Measurements from ENCODE around the gene SLC4A1AP.
A peak's percentile ranks its signal among the peaks of the same experiment; 100 is the strongest.
"Not testable (repeated sequence)": the region's sequence is repeated elsewhere in the genome, so short reads cannot be mapped to it uniquely, and the experiment has no call there.

The SLC4A1AP gene

DNA sequence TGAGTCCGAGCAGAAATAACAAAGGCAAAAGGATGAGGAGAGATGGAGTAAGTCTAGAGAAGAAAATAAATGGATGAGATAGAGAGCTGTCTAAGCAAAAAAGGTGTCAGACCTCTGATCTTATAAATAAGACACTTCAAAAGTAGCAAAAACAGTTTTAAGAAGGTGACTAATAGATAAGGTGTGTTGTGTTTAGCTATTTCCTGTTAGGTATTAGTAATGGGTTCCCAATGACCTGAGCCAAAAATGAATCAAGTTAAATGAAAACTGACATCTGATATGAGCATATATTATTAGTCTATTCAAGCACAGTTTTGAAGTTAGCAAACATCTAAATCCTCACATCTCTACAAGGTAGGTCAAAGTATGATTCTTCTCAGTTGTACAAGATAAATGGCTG, 10.9 kb upstream of the SLC4A1AP start:
- DNase-seq, result no peak

DNA sequence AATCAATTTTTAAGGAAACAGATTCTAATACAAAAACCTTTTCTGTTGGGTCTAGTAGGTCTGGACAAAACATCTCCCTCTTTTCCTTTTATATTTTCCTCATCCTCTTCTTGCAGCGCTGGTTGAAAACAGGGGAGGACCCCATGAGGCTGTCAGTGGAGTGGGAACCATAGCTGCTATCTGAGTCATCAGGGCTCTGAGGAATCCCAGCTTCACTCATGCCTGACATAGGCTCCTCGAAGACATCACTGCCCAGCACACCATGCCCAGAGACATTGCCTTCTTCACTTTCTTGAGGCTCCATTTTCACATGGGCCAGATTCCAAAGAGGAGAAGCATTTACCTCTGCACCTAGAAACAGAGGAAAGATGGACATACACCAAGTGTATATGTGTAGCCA, 10.3 kb upstream of the SLC4A1AP start:
- no peak for DNase-seq

DNA sequence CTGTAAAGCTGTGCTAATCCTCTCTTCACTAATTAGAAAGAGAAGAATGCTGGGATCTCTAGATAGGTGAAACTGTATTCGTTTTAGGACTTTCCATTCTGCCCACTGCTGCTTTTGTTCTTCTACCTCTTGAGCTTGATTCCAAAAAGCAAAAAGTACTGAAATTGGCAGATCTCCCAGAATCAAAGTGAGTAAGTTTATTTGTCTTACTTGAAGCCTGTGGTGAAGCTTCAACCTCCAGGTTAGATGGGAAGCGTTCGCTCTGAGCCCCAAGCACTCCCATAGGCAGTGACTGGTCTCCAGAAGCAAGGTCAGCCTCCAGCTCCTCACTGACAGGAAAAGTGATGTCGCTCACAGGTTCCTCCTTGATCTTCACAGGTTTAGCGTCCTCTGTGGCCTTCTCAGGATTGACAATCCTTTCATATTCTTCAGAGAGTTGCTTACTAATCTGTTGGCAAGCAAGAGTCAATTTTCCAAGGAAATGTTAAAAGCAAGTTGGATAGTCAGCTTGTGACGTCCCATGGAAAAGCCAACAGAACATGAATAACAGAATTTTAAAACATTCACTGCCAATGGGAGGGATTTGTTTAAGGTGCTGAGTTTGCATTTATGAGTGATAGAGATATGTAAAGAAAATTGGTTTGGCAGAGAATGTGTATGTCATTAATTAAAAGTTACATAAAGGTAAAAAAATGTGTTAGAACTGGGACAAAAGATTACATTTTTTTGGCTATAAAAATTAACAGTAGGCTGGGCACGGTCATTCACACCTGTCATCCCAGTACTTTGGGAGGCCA, 8.3 kb upstream of the SLC4A1AP start:
- DNase-seq, result peak; percentile 20

DNA sequence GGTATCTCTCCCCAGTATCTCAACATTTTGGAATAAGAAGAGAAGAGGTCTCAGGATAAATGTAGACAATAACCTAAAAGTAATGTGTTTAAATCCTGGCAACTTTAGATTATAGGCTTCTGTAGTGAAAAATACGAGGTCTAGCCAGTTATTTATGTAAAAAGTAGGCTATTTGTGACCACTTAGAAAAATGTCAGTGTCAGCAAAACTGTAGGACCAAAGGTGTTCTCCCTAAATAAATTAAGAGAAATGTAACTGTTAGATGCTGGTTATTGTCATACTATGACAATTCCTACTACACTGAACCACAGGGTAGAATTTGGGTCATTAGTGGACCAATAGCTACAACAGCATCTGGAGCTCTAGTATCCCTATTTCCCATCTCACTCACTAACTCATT, 2.3 kb upstream of the SLC4A1AP start:
- DNase-seq, result no peak

DNA sequence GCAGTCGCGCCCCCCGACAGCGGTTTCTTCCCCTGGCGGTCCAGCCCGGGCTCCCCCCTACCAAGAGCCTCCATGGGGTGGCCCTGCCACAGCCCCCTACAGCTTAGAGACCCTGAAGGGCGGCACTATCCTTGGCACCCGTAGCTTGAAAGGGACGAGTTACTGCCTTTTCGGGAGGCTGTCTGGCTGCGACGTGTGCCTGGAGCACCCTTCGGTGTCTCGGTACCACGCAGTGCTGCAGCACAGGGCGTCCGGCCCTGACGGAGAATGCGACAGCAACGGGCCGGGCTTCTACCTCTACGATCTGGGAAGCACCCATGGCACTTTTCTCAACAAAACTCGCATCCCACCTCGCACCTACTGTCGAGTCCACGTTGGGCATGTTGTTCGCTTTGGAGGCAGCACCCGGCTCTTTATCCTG, 475 bp downstream of the SLC4A1AP start:
- DNase-seq, result no peak

DNA sequence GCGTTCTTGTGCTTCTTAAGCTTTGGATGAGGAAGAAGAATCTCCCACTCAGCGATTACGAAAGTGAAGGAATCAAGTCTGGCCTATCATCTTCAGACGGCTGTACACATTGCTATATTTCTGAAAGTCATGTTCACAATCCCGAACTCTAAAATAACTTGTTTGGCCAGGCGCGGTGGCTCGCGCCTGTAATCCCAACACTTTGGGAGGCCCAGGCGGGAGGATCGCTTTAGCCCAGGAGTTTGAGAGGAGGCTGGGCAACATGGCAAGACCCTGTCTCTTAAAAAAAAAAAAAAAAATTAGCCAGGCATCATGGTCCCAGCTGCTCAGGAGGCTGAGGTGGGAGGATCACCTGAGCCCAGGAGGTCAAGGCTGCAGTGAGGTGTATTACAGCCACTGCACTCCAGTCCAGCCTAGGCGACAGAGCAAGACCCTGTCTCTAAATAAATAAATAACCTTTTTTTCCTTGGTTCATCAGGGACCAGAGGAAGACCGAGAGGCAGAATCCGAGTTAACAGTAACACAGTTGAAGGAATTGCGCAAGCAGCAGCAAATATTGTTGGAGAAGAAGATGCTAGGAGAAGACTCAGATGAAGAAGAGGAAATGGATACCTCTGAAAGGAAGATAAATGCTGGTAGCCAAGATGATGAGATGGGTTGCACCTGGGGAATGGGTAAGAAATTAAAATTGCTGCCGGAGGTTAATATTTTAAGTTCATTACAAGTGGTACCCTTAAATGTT, 1.1 kb downstream of the SLC4A1AP start:
- no peak for DNase-seq

DNA sequence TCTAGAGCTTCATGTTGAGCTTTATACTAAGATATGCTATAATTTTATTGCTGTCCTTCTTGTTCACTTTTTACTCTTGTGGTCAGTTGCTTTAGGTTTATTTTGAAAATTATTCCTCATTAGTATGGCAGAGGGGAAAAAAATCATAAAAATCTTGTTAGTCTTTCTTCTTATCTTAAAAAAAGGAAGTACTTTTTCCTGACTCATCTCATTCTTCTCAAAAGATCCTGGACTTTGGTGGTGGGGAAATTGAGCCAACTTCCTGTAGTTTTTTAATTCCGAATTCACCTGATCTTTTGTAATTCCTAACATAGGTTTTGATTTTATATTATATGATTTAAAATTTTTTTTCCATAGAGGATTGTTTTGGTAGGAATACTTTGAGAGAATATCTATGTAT, 3.8 kb downstream of the SLC4A1AP start:
- no peak for DNase-seq

DNA sequence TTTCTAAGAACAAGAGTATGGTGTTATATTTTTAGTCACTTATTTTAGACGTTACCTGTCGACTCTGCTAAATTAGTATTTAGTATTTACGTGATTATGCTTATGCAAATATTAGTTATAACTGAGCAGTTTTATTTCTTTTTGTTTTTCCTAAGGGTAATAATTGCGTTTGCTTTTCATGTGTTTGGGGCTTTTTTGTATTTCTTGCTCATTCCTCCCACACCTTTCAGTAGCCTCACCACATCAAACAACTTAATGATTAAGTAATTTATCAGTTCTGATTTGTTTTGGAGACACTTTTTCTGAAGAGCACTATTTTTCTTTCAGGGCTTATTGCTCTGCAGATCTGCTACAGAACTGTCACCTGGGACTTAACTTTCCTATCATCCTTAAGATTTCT, 7.5 kb downstream of the SLC4A1AP start:
- no peak for DNase-seq

DNA sequence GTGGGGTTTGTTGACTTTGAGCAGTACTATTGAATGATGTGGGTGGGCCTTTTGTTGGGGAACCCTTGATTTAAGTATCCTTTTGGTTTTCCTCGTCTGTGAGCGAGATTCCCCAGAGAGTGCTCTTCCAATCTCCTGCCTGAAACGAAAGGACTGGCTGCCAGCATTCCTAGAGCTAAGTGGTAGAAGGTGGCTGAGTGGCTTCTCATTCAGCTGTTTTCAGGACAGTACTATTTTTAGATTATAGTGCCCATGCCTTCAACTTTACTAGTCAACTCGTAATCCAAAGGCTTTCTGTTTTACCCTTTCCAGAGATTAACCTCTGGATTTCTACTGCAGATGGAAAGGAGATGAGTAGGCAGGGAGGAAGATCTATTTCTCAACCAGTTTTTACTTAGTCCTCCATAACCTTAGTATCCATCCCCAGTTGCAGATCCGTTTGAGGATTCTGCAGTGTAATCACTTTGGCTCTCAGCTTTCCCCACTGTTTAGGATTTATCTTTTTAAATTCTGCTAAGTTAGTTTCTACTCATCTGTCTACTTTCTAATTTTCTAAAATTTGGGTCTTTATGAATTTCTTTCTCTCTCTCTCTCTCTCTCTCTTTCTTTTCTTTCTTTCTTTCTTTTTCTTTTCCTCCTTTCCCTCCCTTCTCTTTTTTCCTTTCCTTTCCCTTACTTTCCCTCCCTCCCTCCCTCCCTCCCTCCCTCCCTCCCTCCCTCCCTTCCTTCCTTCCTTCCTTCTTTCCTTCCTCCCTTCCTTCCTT, 9.2 kb downstream of the SLC4A1AP start:
- DNase-seq, result no peak

DNA sequence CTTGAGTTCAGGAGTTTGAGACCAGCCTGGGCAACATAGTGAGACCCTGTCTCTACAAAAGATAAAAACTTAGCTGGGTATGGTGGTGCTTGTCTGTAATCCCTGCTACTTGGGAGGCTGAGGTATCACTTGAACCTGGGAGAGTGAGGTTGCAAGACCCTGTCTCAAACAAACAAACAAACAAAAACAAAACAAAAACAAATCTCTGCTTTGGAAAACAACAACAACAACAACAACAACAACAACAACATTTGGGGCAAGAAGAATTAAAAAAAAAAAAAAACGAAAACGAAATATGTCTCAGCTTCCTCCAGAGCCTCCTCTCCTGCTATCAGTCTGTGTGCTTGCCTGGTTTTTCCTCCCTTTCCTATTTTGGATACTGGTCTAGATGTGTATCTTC, 16.9 kb downstream of the SLC4A1AP start:
- no peak for DNase-seq

DNA sequence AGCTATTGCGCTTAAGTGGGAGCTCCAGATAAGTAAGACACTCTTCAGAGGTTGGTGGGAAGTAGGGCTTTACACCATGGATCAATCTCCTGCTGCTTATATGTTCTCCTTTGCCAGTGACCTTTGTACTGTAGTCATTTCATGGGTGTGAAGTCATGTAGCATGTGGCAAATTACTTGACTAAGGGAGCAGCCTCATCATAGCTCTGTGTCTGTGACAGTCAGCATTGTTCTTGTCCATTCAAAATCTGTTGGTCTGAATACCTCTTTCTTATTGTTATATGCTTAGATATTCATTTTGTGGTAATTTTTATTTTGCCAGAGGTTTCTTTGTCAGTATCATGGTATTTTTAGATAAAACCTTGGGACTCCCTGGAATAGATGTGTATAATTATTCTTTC, 18.2 kb downstream of the SLC4A1AP start:
- peak; percentile 54 for DNase-seq

DNA sequence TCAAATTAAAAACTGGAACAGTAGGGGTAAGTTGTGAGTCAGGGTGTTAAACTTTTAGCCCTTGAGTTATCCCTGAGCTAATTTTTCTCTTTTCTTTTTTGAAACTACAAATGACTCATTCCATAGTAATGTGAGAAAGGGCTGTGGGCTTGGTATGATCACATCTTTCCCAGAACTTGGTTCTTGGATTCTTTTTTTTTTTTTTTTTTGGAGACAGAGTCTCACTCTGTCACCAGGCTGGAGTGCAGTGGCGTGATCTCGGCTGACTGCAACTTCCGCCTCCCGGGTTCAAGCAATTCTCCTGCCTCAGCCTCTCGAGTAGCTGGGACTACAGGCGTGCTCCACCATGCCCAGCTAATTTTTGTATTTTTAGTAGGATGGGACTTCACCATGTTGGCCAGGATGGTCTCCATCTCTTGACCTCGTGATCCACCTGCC, 18.7 kb downstream of the SLC4A1AP start:
- DNase-seq, result peak; percentile 93

DNA sequence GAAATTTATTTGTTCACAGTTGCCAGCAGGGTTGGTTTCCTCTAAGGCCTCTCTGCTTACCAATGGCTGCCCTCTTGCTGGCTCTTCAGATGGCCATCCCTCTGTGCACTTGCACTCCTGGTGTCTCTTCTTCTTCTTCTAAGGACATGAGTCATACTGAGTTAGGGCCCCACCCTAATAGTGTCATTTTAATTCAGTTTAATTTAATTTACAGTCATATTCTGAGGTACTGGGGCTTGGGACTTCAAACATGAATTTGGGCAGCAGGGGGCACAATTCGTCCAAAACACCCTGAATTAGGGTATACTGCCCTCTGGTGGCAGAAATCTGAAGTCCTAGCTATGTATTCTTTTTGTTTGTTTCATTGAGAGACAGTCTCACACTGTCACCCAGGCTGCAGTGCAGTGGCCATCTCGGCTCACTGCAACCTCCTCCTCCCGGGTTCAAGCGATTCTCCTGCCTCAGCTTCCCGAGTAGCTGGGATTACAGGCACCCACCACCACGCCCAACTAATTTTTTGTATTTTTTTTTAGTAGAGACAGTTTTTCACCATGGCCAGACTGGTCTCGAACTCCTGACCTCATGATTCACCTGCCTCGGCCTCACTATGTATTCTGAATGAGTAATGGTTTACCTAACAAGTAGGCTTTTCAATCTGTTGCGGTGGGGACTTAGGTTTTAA, 19.8 kb downstream of the SLC4A1AP start:
- peak; percentile 78 for DNase-seq

DNA sequence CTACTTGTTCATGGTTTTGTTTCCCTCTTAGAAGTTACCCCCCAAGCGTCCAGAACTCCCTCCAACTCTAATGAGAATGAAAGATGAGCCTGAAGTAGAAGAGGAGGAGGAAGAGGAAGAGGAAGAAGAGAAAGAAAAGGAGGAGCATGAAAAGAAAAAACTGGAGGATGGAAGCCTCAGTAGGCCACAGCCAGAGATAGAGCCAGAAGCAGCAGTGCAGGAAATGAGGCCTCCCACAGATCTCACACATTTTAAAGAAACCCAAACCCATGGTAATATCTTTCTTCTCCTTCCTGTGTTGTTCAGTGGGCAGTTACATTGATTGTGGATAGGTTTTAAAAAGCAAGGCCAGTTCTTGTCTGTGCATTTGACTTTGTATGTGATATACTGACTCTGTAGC, 21.3 kb downstream of the SLC4A1AP start:
- DNase-seq, result not testable (repeated sequence)

DNA sequence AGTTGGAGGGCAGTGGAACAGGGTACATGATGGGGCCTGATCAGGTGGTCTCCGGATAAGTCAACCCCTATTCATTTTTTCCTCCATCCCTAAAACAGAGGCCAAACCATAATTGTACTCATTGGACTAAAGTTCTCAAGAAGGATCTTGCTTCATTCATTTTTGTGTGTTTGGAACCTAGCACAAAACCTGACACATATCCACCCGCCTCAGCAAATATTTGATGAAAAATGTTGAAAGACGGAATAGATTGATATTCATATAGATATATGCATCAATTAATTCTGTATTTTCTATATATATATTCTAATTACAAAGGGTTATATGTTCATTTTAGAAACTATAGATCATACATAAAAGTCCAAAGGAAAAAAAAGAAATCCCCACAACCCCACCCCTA, 21.9 kb downstream of the SLC4A1AP start:
- DNase-seq, result no peak

DNA sequence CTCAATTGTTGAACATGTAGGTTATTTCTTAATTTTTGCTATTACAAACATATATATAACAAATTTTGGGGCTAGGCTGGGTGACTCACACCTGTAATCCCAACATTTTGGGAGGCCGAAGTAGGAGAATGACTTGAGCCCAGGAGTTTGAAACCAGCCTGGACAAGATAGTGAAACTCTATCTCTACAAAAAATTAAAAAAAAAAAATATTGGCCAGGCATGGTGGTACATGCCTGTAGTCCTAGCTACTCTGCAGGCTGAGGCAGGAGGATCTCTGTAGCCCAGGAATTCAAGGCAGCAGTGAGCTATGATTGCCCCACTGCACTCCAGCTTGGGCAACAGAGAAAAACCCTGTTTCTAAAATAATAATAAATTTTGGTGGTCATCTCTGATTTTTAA, 23.5 kb downstream of the SLC4A1AP start:
- no peak for DNase-seq

DNA sequence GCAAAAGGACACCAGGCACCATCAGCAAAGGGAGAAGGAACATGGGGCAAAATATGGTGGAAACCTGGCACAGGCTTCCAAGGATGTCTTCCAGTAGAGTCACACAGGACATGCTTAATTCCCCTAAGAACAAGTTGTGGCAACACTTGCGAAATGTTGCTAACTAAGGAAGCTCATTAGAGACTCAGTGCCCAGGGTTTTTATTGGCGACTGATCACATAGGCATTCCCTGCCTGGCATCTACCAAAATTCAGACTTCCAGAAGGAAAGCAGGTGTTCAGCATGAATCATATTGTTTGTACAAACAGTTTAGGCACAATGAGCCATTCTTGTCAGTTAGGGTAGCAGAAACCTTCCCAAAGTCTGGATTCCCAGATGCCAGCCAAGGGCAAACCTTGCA, 25.7 kb downstream of the SLC4A1AP start:
- DNase-seq, result peak; percentile 9

DNA sequence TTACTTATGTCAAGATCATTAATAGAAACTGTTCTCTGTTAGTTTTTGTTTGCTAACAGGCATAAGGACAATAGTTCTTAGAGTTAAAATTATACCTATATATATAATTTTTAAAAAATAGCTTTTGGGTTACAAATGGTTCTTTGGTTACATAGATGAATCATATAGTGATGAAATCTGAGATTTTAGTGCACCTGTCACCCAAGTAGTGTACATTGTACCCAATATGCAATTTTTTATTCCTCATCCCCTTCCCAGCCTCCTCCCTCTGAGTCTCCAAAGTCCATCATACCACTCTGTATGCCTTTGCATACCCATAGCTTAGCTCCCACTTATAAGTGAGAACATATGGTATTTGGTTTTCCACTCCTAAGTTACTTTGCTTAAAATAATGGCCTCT, 26.4 kb downstream of the SLC4A1AP start:
- DNase-seq, result no peak

DNA sequence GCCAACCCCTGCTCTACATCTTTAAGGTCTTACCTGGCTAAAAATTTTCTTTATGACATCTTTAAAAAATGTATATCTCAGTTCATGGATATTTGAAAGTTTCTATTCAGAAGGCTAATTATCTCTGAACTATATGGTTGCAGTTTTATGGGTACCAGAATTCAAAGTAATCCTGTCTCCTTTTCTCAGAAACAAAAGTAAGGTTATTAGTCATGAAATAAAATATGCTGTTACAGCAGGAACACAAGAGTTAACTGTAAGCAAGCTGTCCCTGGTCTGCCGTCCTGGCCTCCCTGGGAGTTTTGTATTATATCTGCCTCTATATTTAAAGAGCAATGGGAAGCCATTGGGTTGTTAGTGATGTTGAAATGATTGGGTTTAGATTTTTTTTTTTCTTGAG, 34.0 kb downstream of the SLC4A1AP start:
- no peak for DNase-seq

DNA sequence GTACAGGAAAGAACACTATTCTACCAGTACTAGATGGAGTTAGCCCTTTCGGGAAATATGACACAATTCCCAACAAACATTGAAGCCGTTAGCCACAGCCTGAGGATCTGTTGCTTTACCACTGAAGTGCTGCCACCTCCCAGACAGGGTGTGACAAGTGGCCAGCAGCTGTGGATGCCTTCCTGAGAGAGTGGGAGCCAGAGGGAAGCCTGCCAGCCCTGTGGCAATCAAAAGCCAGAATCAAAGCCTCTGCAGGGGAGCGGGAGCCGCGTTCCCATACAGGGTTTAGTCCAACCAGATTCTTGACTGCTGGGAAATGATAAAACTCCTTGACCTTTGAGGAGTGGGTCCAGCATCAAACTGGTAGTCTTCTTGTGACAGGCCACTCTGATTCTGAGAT, 38.0 kb downstream of the SLC4A1AP start:
- DNase-seq, result no peak

DNA sequence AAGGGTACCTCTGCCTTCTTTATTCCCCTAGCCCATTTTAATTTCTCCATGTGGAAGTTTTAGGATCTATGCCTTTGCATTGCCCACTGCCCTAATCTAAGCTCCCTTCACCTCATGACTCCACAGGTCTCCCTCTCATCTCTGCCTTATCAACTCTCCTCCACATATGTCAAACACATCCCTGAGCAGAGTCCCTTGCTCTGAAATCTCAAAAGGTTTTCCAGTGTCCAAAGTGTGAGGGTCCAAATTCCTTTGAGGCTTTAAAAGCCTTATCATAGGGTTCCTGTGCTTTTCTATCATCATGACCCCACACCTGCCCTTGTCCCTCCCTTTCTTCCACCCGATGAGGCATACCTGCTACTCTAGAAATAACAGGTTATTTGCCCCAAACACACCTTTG, 38.6 kb downstream of the SLC4A1AP start:
- DNase-seq, result no peak

DNA sequence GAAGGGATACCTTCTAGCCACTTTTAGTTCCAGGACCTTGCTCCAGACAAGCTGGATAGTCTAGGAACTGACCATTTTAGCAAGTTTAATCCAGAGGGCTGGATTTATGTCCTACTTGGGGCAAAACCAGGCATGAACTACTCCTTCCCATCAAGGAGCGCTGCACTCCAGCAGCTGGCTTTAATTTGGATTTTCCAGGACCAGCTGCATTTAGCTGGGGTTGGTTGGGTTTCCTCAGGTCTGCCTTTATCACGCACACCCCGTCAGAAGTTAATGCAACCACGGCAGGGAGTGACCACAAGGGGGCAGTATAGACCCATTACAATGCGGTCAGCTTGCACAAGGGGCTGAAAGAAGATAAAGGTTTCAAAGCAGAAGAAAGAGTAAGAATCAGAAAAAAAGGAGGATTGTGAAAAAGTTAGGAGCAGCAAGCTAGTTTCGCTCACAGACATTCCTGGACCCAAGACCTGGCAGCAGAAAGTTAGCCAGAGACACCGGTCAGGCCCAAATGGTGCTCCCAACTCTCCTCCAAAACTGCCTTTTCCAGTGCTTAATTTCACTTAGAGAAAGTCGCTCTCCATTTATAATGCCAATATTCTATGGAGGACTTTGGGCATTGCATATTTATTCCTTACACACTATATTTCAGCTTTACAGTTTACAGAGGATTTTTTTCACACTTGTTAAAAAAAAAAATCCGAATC, 40.1 kb downstream of the SLC4A1AP start:
- DNase-seq, result peak; percentile 77

Data from HCEC 1CT (cell line).